Ramos (cell line): ENCODE results near the gene SPATC1L.

Source experiments
- in situ Hi-C: fragments of 300-500 bp; cut with MboI; formaldehyde crosslinking; loops from one replicate; pipeline ENCODE4 v1.14.3; 2022; ENCODE audit warnings: low sequenced_read_pairs; ENCODE audit not compliant: unreplicated experiment

Gene SPATC1L

DNA sequence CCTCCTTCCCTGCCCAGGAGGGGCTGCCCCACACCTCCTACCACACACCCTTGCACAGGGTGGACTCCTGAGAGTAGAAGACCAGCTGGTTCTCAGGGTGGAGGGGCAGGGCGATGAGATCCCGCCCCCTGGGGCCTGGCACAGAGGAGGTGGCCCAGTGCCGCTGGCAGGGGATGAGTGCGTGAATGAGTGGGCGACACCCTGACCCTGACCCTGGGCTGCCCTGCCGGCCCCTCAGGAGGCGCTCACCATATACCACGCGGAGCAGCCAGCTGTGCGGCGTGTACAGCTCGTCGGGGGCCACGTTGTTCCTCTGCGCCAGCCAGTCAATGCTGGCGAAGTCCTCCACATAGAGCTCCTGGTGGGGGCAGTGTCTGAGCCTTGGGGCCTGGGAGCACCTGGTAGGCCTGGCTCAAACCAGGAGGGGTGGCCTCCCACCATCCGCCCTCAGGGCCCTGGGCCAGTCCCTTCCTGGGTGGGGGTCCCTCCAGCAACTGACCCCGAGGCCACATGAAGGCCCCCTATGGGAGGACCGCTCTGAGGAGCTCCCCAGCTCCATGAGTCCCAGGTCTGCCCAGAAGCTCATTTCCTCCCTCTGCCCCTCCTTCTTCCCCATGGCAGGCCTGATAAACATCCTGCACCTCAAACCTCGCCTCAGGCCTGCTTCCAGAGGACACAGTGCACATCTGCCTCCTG lies 31.3 kb upstream of the SPATC1L start:
- in situ Hi-C loops = no loop called here

DNA sequence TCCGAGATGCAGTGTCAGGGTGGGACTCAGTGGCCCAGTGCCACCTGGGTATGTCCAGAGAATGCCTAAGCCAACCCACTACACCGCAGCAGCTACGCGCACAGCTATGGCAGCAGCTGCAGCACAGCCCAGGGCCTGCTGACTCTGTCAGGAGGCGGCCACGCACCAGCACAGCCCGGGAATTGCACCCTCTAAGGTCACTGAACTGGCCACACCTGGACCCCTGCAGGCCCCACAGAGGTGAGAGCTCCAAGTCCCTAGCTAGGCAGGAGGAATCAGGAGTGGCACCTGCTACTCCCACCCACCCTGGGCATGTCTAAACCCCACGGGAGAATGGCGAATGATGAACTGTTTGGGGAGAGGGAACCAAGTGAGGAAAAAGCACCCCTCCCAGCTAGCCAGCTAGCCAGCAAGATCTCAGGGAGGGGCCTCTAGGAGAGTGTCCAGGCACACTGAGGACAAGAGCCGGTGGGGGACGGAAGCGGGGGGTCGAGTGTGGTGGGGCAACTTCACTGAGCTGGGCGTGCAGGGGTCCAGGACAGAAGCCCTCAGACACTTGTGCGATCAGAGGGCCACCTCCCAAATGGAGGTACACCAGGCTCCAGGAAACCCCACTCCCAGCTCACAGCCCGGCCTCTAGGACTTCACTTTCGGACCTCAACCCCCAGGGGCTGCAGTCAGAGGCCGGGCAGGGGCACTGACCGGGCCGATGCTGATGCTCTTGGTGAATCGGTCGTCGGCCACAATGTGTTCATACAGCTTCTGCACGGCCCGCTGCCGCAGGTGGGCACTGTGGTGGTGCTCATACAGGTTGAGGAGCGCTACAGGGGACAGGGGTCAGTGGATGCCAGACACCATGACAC lies 30.4 kb upstream of the SPATC1L start:
- in situ Hi-C loops = no loop called here

- in situ Hi-C loops = no loop called here
Observed at GRCh38 chr21:46213620-46214286, 29.5 kb upstream of the SPATC1L start.

GRCh38 chr21:46212721-46213484 lies 28.6 kb upstream of the SPATC1L start:
- in situ Hi-C loops = no loop called here

- in situ Hi-C loops = no loop called here
Observed at GRCh38 chr21:46211786-46212720, 27.8 kb upstream of the SPATC1L start.

- in situ Hi-C loops = no loop called here
Observed at GRCh38 chr21:46211376-46211775, 27.1 kb upstream of the SPATC1L start.

DNA sequence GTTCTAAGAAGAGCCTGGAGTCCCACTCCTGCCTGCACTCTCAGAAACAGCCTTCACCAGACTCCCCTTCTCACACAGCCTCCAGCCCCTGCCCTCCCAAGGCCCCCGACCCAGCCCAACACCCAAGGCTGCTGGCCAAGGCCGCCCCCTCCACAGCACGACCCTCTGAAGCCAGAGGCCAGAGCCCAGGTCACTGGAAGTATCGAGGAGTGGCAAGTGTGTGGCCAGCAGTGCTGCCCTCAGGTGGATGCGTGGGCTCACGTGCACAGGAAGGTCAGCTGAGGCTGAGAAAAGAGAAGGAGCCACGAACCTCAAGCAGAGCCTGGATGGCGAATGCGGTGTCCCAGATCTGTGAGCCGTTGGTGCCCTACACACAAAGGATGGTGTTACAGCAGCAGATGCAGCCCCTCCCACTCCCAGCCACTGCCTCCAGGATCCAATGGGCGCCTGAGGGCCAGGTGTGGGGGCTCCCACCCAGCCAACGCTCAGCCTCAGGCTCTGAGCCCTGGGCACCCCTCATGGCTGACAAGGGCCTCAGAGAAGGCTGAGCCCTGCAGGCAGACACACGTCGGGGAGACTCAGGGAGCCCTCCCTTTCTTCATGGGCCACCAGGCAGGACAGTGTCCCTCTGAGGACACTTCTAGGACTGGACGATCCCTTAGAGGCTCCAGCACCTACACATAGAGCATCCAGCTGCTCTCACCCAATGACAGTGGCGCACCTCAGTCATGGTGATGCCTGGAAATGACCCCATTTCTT lies 26.3 kb upstream of the SPATC1L start:
- in situ Hi-C loops = no loop called here

GRCh38 chr21:46208761-46209721 lies 24.8 kb upstream of the SPATC1L start:
- in situ Hi-C loops = no loop called here

GRCh38 chr21:46207920-46208591 lies 23.8 kb upstream of the SPATC1L start:
- in situ Hi-C loops = no loop called here

DNA sequence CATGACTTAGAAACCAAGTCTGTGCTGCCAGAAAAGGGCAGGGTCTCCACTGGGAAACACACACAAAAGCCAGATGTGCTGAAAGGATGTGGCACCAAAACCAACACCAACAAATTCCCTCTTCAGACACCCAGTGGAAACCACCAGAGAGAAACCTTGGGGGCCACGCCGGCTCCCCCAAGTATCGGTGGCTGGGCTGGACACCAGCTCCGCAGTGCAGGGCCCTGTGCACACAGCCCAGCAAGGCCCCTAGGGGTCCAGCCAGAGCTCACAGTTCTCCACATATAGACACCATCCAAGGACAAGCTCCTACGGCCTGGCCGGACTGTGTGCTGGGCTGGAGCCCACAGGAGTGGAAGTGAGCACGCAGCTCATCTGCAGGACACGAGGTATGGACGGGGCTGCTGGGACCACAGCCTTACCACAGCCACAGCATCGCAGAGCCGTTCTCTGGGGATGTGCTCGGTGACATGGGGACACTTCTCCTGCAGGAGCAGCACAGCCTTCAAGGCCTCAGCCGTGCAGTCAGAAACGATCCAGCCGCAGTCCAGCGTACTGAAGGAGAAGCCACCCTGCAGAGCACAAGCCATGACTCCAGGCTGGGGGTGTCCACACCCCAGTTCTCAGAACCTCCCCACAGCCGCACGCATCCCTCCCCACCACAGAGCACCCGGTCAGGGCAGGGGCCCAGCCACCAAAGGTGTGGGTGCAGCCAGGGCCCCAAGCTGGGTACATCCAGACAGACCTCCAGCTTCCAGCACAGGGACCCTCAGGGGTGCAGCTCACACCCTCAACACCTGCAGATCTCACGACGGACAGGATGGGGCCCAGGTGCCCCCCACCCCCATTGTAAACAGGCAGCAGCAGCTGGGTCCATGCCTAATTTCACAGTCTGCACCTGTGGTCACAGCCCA lies 23.0 kb upstream of the SPATC1L start:
- in situ Hi-C loops = no loop called here

DNA sequence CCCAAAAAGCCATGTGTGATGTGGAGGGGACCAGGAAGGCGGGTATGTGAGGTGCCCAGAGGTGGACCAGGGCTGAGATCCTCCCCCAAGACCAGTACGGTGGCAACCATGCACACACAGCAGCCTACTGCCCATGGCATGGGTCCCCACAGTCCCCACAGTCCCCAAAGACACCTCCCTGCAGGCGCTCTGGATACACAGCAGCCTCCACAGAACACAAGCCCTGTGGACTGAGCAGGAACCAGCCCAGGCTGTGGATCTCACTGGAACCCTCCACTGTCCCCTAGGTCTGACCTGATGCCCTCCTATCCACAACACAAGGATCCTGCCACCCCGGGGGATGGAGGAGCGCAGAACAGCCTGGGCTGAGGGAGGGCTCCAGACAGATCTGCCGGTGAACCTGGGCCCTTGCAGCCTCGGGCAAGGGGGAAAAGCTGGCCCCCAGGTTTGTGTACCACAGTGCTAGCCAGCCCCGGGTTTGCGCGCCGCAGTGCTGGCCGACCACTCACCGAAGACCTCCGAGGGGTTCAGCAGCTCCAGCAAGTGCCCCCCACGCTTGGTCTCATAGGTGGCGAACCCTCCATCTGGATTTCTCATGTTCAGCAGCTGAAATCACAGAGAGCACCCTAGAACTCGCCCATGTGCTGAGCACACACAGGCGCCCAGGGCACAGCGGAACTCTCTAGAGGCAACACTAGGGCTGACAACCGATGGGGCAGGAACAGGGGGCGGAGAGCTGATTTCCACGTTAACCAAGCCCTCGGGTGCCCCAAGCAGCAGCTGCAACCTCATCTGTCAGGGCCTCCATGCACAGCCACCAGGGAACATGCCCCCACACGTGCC lies 22.1 kb upstream of the SPATC1L start:
- in situ Hi-C loops = no loop called here

- in situ Hi-C loops = no loop called here
Observed at GRCh38 chr21:46205766-46206162, 21.5 kb upstream of the SPATC1L start.

- in situ Hi-C loops = no loop called here
Observed at GRCh38 chr21:46205166-46205565, 20.9 kb upstream of the SPATC1L start.

- in situ Hi-C loops = no loop called here
Observed at GRCh38 chr21:46203203-46203600, 18.9 kb upstream of the SPATC1L start.

GRCh38 chr21:46202592-46203202 lies 18.4 kb upstream of the SPATC1L start:
- in situ Hi-C loops = no loop called here
